Spleen (tissue), 7 donors: Measurements from ENCODE around the gene C20orf144.

Experiments
- POLR2AphosphoS5 ChIP-seq, 3 donors: sonication (generic); formaldehyde crosslinking; IDR thresholded peaks; one replicate each; pipeline ENCODE4 v1.5.1; 2017; ENCODE audit warnings: antibody characterized with exemption in 3 of 3
- TF ChIP-seq, protein P1 (sequence below), 11 experiments: fragments of 200-600 bp in 7 of 11; fragments of 450-650 bp in 4 of 11; sonication (generic) in 4 of 11; IDR thresholded peaks in 8 of 11; conservative IDR thresholded peaks in 3 of 11; 1 replicate in 7 of 11; 2 replicates in 4 of 11; pipeline versions ENCODE4 v1.4.0 to v1.8.0; 2016 to 2021; ENCODE audit warnings: antibody characterized with exemption in 11 of 11, inconsistent platforms in 4 of 11, mild to moderate bottlenecking in 1 of 11
- donor health status: DM: no; HTN: no; CAD: no; lungs with moderate emphysema.
- donor health status: DM: no; HTN: no; CAD: no.
- donor health status: DM: no; HTN: no; CAD: no.

DNA sequence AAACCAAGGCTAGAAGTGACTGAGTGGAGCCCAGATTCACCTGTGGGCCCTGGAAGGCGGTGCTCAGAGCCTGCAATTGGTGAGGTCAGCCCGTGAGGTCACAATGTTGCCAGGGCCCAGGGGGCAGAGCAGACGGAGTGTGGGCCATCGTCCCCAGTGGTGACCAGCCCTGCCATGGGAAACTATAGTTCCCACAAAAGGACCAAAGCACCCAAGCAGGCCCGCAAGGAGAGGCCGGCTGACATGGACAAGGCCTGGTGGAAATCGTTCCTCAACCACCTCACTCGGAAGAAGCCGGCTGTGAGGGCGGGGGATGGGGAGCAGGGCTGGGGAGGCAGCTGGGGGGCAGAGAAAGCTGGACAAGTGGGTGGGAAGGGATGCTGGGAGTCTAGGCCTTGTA, at the start of gene C20orf144:
- TF ChIP-seq, protein P1, sequence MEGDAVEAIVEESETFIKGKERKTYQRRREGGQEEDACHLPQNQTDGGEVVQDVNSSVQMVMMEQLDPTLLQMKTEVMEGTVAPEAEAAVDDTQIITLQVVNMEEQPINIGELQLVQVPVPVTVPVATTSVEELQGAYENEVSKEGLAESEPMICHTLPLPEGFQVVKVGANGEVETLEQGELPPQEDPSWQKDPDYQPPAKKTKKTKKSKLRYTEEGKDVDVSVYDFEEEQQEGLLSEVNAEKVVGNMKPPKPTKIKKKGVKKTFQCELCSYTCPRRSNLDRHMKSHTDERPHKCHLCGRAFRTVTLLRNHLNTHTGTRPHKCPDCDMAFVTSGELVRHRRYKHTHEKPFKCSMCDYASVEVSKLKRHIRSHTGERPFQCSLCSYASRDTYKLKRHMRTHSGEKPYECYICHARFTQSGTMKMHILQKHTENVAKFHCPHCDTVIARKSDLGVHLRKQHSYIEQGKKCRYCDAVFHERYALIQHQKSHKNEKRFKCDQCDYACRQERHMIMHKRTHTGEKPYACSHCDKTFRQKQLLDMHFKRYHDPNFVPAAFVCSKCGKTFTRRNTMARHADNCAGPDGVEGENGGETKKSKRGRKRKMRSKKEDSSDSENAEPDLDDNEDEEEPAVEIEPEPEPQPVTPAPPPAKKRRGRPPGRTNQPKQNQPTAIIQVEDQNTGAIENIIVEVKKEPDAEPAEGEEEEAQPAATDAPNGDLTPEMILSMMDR (IDR thresholded peaks at IDR 0.05 in 8 of 11, conservative IDR thresholded peaks at IDR 0.05 in 3 of 11) = no peak
- TF ChIP-seq POLR2AphosphoS5 (IDR thresholded peaks at IDR 0.05) = no peak
